Activated naive CD8-positive, alpha-beta T cell treated with anti-CD3 and anti-CD28 coated beads for 36 hours (primary cell): ENCODE results near the gene EIF4G1. TPM values are rescaled to one million over a fixed set of nuclear protein-coding genes. Genes with fewer than 3 reads are reported as not detected.
"Not testable (repeated sequence)": the region's sequence is repeated elsewhere in the genome, so short reads cannot be mapped to it uniquely, and the experiment has no call there.

Experiments used
- DNase-seq: peaks from one replicate; pipeline ENCODE4 v3.0.0; 2021
- H3K27ac Mint-ChIP-seq: one replicate; pipeline ENCODE4 v1.8.0; 2022; ENCODE audit warnings: mild to moderate bottlenecking, moderate library complexity, mixed read lengths
- H3K27me3 Mint-ChIP-seq: one replicate; pipeline ENCODE4 v1.8.0; 2022; ENCODE audit warnings: mild to moderate bottlenecking, mixed read lengths
- H3K36me3 Mint-ChIP-seq: one replicate; pipeline ENCODE4 v1.8.0; 2021; ENCODE audit warnings: mild to moderate bottlenecking, mixed read lengths
- H3K4me1 Mint-ChIP-seq: one replicate; pipeline ENCODE4 v1.8.0; 2021; ENCODE audit warnings: mixed read lengths
- H3K4me3 Mint-ChIP-seq: one replicate; pipeline ENCODE4 v1.8.0; 2022; ENCODE audit warnings: mild to moderate bottlenecking, moderate library complexity, mixed read lengths
- H3K9me3 Mint-ChIP-seq: one replicate; pipeline ENCODE4 v1.8.0; 2022; ENCODE audit warnings: mixed read lengths
- total RNA-seq, 2 experiments: library from RNA; stranded (reverse); gene quantifications; one replicate each; pipeline ENCODE4 v1.2.3, GENCODE V29; 2021

The EIF4G1 gene
- total RNA-seq, 2 experiments from 2014 or later: 644 to 660 TPM

GRCh38 chr3:184335661-184336546 lies 21.5 kb downstream of the EIF4G1 start:
- Mint-ChIP-seq H3K4me3 (peak overlapping the region; percentile 80), H3K9me3 (no peaks in the 10 kb centered on the region), H3K27ac (peak overlapping the region; percentile 89), H3K4me1 (peaks cover 50% of the 10 kb centered on the region), H3K36me3 (peaks cover 36% of the 10 kb centered on the region), H3K27me3 (no peaks in the 10 kb centered on the region)
- peak; percentile 88 for DNase-seq

DNA sequence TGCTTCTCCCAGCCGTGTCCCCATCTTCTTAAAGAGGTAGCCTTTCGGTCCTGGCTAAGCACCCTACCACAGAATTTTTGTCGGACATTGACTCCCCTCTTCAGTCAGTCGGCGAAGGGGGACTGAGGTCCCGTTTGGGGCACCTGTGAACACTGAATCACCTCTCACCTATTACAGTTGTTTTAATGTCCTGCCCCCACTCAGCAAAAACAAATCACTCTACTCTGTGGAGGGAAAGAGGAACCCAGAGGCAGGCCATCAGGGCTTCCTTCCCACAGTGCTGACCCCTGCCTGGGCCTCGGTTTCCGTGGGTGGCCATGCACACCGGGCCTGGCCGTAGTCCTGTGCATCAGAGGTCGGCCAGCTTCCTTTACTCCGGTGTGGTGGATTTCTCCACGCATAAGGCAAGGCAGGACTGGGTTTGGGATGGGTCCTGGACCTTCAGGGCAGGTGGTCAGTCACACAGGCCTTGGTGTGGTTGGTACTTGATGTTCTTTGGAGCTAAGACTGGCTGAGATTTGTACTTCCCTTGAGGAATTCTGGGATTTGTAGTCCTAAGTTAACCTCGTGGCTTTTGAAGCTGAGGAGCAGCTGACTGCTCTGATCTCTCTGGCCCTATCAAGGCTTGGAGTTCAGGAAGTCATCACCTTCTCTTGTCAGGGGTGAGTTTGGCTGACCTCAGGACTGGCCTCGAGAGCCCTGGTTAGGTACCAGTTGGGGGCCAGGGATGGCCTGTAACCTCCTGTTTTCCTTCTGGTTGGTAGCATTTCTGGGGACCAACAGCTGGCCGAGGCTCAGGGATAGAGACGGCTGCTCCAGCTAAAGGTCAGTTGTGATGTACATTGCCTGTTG lies 22.4 kb downstream of the EIF4G1 start:
- peaks cover 48% of the 10 kb centered on the region for H3K4me1 Mint-ChIP-seq
- H3K4me3 Mint-ChIP-seq: peak overlapping the region; percentile 80
- no peaks in the 10 kb centered on the region for H3K9me3 Mint-ChIP-seq
- peaks cover 28% of the 10 kb centered on the region for H3K36me3 Mint-ChIP-seq
- no peak for DNase-seq
- no peaks in the 10 kb centered on the region for H3K27me3 Mint-ChIP-seq
- peak overlapping the region; percentile 71 for H3K27ac Mint-ChIP-seq

DNA sequence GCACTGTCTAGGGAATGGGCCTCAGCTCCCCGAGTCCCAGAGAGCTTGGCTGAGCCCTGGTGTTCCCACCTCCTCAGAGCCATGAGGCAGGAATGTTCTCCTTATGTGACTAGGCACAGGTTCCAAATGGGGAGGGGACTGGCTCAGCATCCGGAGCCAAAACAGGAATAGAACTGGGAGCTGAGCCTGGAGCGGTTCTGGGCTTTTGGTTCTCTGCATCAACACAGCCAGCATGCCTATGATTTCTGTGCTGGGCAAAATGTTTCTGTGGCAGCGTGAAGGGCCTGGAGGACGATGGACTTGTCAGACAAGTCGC lies 23.0 kb downstream of the EIF4G1 start, which contains the start of gene FAM131A:
Gene FAM131A (plus strand): TSS at position 202 of the 316 bp plus-strand sequence. CDS start 31 bp downstream, at position 233.
- Mint-ChIP-seq H3K4me1 (peaks cover 45% of the 10 kb centered on the region), H3K9me3 (no peaks in the 10 kb centered on the region), H3K4me3 (peak within 1 kb of the TSS; percentile 80), H3K27me3 (no peaks in the 10 kb centered on the region), H3K27ac (peak within 1 kb of the TSS; percentile 71), H3K36me3 (peaks cover 22% of the 10 kb centered on the region)
- no peak for DNase-seq

DNA sequence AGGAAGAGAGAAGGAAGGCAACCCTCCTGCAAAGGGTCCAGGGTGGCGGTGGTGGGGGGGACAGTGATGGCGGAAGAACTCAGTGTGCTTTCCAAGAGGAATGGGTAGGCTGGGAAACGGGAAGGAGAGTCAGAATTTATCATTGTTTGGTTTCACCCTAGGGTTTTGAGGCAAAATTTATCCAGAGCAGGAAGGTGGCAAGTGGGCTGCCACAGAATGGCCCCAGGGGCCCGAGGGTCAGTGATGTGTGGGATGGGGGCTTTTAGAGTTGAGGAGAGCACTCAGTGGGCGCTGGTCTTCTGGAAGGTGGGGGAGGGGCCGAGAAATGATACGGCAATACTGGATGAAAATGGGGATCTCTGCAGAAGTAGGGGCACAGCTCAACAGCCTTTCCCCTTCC lies 23.6 kb downstream of the EIF4G1 start:
- Mint-ChIP-seq H3K4me1 (peaks cover 39% of the 10 kb centered on the region), H3K9me3 (no peaks in the 10 kb centered on the region), H3K27ac (no peak overlapping the region), H3K36me3 (peaks cover 16% of the 10 kb centered on the region), H3K4me3 (no peak overlapping the region), H3K27me3 (no peaks in the 10 kb centered on the region)
- no peak for DNase-seq

DNA sequence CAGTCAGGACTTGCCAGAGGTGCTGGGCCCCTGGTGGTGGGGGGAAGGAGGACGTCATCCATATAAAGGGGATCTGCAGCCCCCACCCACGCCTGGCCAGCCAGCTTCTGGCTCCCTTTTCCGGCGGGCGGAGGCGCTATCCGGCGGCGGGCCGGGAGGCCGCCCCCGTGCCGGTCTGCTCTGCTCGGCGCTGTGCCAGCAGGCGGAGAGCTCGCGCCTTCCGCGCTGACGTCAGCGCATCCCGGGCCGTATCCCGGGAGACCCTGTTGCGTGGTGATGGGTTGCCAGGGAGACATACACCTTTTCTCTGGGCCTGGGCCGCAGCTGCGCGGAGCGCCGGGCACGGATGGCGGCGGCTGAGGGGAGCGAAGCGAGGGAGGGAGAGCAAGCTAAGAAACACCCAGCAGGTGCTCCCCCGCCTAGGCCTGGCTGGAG lies 24.1 kb downstream of the EIF4G1 start:
- Mint-ChIP-seq H3K4me1 (peaks cover 34% of the 10 kb centered on the region), H3K27ac (no peak overlapping the region), H3K4me3 (no peak overlapping the region), H3K9me3 (no peaks in the 10 kb centered on the region), H3K27me3 (no peaks in the 10 kb centered on the region), H3K36me3 (peaks cover 12% of the 10 kb centered on the region)
- peak; percentile 20 for DNase-seq

- no peak overlapping the region for H3K27ac Mint-ChIP-seq
- no peak overlapping the region for H3K4me3 Mint-ChIP-seq
- no peaks in the 10 kb centered on the region for H3K27me3 Mint-ChIP-seq
- no peaks in the 10 kb centered on the region for H3K9me3 Mint-ChIP-seq
- H3K4me1 Mint-ChIP-seq: peaks cover 29% of the 10 kb centered on the region
- H3K36me3 Mint-ChIP-seq: peaks cover 9% of the 10 kb centered on the region
- no peak for DNase-seq
Measured at GRCh38 chr3:184339001-184339400, 24.6 kb downstream of the EIF4G1 start.

GRCh38 chr3:184339451-184340135 lies 25.2 kb downstream of the EIF4G1 start:
- H3K27me3 Mint-ChIP-seq, H3K27ac Mint-ChIP-seq: not testable (repeated sequence)

DNA sequence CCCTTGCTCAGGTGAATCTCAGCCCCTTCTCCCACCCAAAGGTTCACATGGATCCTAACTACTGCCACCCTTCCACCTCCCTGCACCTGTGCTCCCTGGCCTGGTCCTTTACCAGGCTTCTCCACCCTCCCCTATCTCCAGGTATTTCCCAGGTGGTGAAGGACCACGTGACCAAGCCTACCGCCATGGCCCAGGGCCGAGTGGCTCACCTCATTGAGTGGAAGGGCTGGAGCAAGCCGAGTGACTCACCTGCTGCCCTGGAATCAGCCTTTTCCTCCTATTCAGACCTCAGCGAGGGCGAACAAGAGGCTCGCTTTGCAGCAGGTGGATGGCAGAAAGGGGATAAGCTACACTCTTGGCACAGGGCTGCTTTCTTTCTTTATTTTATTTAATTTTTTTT lies 27.5 kb downstream of the EIF4G1 start:
- H3K4me1 Mint-ChIP-seq: peaks cover 9% of the 10 kb centered on the region
- no peaks in the 10 kb centered on the region for H3K27me3 Mint-ChIP-seq
- no peak for DNase-seq
- H3K36me3 Mint-ChIP-seq: no peaks in the 10 kb centered on the region
- no peak overlapping the region for H3K4me3 Mint-ChIP-seq
- no peaks in the 10 kb centered on the region for H3K9me3 Mint-ChIP-seq
- no peak overlapping the region for H3K27ac Mint-ChIP-seq

More at GRCh38 chr3:184339451-184340135, 25.2 kb downstream of the EIF4G1 start:
- H3K4me3 Mint-ChIP-seq, H3K36me3 Mint-ChIP-seq, H3K9me3 Mint-ChIP-seq, DNase-seq: not testable (repeated sequence)
- H3K4me1 Mint-ChIP-seq: peaks cover 23% of the 10 kb centered on the region

DNA sequence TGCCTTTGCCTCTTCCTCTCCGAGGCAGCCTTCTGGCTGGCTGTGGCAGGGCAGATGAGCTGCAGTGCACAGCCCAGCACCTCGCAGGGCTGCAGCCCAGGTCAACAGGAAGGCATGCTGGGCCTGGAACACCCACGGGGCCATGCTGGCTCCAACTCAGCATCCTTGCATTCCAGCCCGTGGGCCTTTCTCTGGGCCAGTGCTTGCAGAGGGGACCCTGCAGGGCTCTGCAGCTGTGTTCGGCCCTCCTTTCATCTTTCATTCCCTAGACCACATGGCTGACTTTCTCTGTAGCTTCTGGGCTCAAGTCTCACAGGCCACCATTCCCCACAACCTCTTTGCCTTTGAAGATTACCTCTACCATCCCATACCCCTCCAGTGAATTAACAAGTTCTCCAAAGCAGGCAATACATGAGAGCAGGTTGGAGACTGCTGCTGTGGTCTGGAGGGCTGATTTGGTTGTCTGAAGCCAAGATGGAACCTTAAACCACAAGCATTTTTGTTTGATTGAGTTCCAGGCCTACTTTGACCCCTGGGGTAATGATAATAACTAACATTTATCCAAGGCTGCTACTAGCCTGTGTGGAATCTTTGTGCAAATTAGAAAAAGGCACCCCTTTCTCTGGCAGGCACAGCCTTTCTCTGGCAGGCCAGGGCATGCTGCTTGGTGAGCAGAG lies 28.9 kb downstream of the EIF4G1 start:
- Mint-ChIP-seq H3K4me1 (peaks cover 6% of the 10 kb centered on the region), H3K27me3 (no peaks in the 10 kb centered on the region), H3K9me3 (no peaks in the 10 kb centered on the region), H3K4me3 (no peak overlapping the region), H3K36me3 (no peaks in the 10 kb centered on the region), H3K27ac (no peak overlapping the region)
- no peak for DNase-seq

DNA sequence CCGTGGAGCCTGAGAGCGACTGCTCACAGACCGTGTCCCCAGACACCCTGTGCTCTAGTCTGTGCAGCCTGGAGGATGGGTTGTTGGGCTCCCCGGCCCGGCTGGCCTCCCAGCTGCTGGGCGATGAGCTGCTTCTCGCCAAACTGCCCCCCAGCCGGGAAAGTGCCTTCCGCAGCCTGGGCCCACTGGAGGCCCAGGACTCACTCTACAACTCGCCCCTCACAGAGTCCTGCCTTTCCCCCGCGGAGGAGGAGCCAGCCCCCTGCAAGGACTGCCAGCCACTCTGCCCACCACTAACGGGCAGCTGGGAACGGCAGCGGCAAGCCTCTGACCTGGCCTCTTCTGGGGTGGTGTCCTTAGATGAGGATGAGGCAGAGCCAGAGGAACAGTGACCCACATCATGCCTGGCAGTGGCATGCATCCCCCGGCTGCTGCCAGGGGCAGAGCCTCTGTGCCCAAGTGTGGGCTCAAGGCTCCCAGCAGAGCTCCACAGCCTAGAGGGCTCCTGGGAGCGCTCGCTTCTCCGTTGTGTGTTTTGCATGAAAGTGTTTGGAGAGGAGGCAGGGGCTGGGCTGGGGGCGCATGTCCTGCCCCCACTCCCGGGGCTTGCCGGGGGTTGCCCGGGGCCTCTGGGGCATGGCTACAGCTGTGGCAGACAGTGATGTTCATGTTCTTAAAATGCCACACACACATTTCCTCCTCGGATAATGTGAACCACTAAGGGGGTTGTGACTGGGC lies 30.3 kb downstream of the EIF4G1 start:
- H3K9me3 Mint-ChIP-seq: no peaks in the 10 kb centered on the region
- DNase-seq: no peak
- no peak overlapping the region for H3K4me3 Mint-ChIP-seq
- no peaks in the 10 kb centered on the region for H3K27me3 Mint-ChIP-seq
- peaks cover 6% of the 10 kb centered on the region for H3K4me1 Mint-ChIP-seq
- H3K36me3 Mint-ChIP-seq: no peaks in the 10 kb centered on the region
- no peak overlapping the region for H3K27ac Mint-ChIP-seq

DNA sequence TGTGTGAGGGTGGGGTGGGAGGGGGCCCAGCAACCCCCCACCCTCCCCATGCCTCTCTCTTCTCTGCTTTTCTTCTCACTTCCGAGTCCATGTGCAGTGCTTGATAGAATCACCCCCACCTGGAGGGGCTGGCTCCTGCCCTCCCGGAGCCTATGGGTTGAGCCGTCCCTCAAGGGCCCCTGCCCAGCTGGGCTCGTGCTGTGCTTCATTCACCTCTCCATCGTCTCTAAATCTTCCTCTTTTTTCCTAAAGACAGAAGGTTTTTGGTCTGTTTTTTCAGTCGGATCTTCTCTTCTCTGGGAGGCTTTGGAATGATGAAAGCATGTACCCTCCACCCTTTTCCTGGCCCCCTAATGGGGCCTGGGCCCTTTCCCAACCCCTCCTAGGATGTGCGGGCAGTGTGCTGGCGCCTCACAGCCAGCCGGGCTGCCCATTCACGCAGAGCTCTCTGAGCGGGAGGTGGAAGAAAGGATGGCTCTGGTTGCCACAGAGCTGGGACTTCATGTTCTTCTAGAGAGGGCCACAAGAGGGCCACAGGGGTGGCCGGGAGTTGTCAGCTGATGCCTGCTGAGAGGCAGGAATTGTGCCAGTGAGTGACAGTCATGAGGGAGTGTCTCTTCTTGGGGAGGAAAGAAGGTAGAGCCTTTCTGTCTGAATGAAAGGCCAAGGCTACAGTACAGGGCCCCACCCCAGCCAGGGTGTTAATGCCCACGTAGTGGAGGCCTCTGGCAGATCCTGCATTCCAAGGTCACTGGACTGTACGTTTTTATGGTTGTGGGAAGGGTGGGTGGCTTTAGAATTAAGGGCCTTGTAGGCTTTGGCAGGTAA lies 31.1 kb downstream of the EIF4G1 start:
- Mint-ChIP-seq H3K36me3 (no peaks in the 10 kb centered on the region), H3K4me1 (peaks cover 5% of the 10 kb centered on the region), H3K27me3 (no peaks in the 10 kb centered on the region), H3K27ac (no peak overlapping the region), H3K4me3 (no peak overlapping the region), H3K9me3 (no peaks in the 10 kb centered on the region)
- no peak for DNase-seq

- Mint-ChIP-seq H3K27ac (no peak overlapping the region), H3K9me3 (no peaks in the 10 kb centered on the region), H3K4me1 (no peaks in the 10 kb centered on the region), H3K27me3 (no peaks in the 10 kb centered on the region), H3K36me3 (no peaks in the 10 kb centered on the region), H3K4me3 (no peak overlapping the region)
- no peak for DNase-seq
Measured at GRCh38 chr3:184346480-184347190, 32.2 kb downstream of the EIF4G1 start.
